HFF-Myc (cell line): Measurements from ENCODE around the gene RNF183.
"Not testable (repeated sequence)": the region's sequence is repeated elsewhere in the genome, so short reads cannot be mapped to it uniquely, and the experiment has no call there.

Experiments used
- DNase-seq: peaks from one replicate; pipeline ENCODE4 v3.0.0-alpha.2; 2011; ENCODE audit warnings: low read depth; ENCODE audit errors: extremely low read depth
- H3K4me3 ChIP-seq: replicated peaks from 2 replicates; pipeline ENCODE4 v1.5.1; 2011; ENCODE audit warnings: low read depth, mild to moderate bottlenecking, control low read depth, low read length
- TF ChIP-seq, protein P1 (sequence below): IDR thresholded peaks from 2 replicates; pipeline ENCODE4 v1.5.1; 2012; ENCODE audit warnings: mild to moderate bottlenecking, low read depth, low read length, control low read depth; ENCODE audit errors: missing control alignments

Gene RNF183

GRCh38 chr9:113298311-113298710 is 4.9 kb downstream of the RNF183 start:
- H3K4me3 ChIP-seq = no peak overlapping the region
- TF ChIP-seq, protein P1, sequence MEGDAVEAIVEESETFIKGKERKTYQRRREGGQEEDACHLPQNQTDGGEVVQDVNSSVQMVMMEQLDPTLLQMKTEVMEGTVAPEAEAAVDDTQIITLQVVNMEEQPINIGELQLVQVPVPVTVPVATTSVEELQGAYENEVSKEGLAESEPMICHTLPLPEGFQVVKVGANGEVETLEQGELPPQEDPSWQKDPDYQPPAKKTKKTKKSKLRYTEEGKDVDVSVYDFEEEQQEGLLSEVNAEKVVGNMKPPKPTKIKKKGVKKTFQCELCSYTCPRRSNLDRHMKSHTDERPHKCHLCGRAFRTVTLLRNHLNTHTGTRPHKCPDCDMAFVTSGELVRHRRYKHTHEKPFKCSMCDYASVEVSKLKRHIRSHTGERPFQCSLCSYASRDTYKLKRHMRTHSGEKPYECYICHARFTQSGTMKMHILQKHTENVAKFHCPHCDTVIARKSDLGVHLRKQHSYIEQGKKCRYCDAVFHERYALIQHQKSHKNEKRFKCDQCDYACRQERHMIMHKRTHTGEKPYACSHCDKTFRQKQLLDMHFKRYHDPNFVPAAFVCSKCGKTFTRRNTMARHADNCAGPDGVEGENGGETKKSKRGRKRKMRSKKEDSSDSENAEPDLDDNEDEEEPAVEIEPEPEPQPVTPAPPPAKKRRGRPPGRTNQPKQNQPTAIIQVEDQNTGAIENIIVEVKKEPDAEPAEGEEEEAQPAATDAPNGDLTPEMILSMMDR = no peak
- DNase-seq = no peak

GRCh38 chr9:113296796-113297558 is 6.2 kb downstream of the RNF183 start:
- DNase-seq = no peak
- TF ChIP-seq, protein P1 = no peak
- no peak overlapping the region for H3K4me3 ChIP-seq

DNA sequence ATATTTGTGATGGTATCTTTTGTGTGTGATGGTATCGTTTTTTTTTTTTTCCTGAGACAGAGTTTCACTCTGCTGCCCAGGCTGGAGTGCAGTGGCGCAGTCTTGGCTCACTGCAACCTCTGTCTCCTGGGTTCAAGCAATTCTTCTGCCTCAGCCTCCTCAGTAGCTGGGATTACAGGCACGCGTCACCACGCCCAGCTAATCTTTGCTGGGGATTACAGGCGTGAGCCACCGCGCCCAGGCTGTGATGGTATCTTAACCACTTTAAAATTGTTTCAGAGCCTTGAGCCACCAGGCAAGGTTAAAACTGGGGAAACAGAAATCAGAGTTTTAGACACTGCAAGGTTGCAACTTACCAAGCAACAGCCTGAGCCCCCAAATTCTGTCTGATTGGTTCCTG is 6.9 kb downstream of the RNF183 start:
- DNase-seq, H3K4me3 ChIP-seq: not testable (repeated sequence)

- no peak overlapping the region for H3K4me3 ChIP-seq
- peak; percentile 48 for DNase-seq
- TF ChIP-seq, protein P1 = no peak
Observed at GRCh38 chr9:113293285-113293878, 9.8 kb downstream of the RNF183 start.

DNA sequence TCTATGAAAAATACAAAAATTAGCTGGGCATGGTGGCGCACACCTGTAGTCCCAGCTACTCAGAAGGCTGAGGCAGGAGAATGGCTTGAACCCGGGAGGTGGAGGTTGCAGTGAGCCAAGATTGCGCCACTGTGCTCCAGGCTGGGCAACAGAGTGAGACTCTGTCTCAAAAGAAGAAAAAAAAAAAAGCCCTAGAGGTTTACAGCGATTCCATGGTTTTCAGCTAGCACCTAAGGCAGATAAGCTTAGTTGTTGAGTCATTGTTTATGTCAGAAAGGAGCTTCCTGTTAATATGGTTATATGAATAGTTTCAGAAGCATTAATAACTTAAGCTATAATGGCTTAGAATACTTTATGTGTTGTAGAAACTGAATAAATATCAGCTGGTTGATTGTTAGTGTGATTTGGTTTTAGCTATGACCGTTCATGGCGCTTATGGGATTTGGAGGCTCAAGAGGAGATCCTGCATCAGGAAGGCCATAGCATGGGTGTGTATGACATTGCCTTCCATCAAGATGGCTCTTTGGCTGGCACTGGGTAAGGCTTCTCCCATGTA is 13.0 kb downstream of the RNF183 start:
- DNase-seq = no peak
- TF ChIP-seq, protein P1 = no peak
- no peak overlapping the region for H3K4me3 ChIP-seq

- TF ChIP-seq, protein P1 = no peak
- H3K4me3 ChIP-seq = no peak overlapping the region
- no peak for DNase-seq
Observed at GRCh38 chr9:113289091-113289490, 14.1 kb downstream of the RNF183 start.

GRCh38 chr9:113281356-113281755 is 21.8 kb downstream of the RNF183 start:
- no peak overlapping the region for H3K4me3 ChIP-seq
- TF ChIP-seq, protein P1 = no peak
- no peak for DNase-seq
